Neuronal stem cell (in vitro differentiated cells): ENCODE results near the gene ZBTB32.
A peak's percentile ranks its signal among the peaks of the same experiment; 100 is the strongest.

Experiments used
- DNase-seq: peaks from one replicate; pipeline ENCODE4 v3.0.0-alpha.2; 2013; ENCODE audit warnings: low spot score
- H2AFZ ChIP-seq: one replicate; pipeline ENCODE4 v1.6.1; 2013; ENCODE audit warnings: mild to moderate bottlenecking, low read length, inconsistent platforms
- H2AK5ac ChIP-seq: 2 replicates; pipeline ENCODE4 v1.6.1; 2013; ENCODE audit warnings: low read depth, mild to moderate bottlenecking, inconsistent platforms, low read length, moderate library complexity, mixed read lengths
- H2BK120ac ChIP-seq: 2 replicates; pipeline ENCODE4 v1.6.1; 2013; ENCODE audit warnings: low read depth, mild to moderate bottlenecking, inconsistent platforms, low read length, moderate library complexity, mixed read lengths
- H2BK12ac ChIP-seq: one replicate; pipeline ENCODE4 v1.6.1; 2013; ENCODE audit warnings: low read length, inconsistent platforms
- H2BK15ac ChIP-seq: 2 replicates; pipeline ENCODE4 v1.6.1; 2013; ENCODE audit warnings: mild to moderate bottlenecking, low read length, inconsistent platforms, mixed read lengths
- H2BK5ac ChIP-seq: one replicate; pipeline ENCODE4 v1.6.1; 2013; ENCODE audit warnings: inconsistent platforms, mild to moderate bottlenecking, low read length, moderate library complexity
- H3K14ac ChIP-seq: one replicate; pipeline ENCODE4 v1.6.1; 2013; ENCODE audit warnings: low read length, inconsistent platforms
- H3K18ac ChIP-seq: 2 replicates; pipeline ENCODE4 v1.6.1; 2013; ENCODE audit warnings: low read length, inconsistent platforms
- H3K23ac ChIP-seq: 2 replicates; pipeline ENCODE4 v1.6.1; 2013; ENCODE audit warnings: low read depth, mild to moderate bottlenecking, mixed read lengths, low read length, inconsistent platforms; ENCODE audit not compliant: poor library complexity
- H3K27ac ChIP-seq: replicated peaks from 3 replicates; pipeline ENCODE4 v1.5.1; 2013; ENCODE audit warnings: low read length, inconsistent platforms
- H3K27me3 ChIP-seq, 3 experiments: 2 replicates each; pipeline ENCODE4 v1.6.1; 2013; ENCODE audit warnings: low read length in 3 of 3, mild to moderate bottlenecking in 2 of 3, inconsistent platforms in 1 of 3, low read depth in 1 of 3, mixed read lengths in 1 of 3, moderate library complexity in 1 of 3; ENCODE audit not compliant: control insufficient read depth in 3 of 3, insufficient read depth in 3 of 3
- H3K36me3 ChIP-seq, 2 donors: replicated peaks in 1 of 2; 2 replicates each; pipeline ENCODE4 v1.6.1; 2013; ENCODE audit warnings: low read length in 2 of 2; ENCODE audit not compliant: control insufficient read depth in 2 of 2, insufficient read depth in 2 of 2
- H3K4ac ChIP-seq: 2 replicates; pipeline ENCODE4 v1.6.1; 2013; ENCODE audit warnings: inconsistent platforms, mild to moderate bottlenecking, low read length, moderate library complexity
- H3K4me1 ChIP-seq, 2 donors: 1 replicate in 1 of 2; 2 replicates in 1 of 2; pipeline ENCODE4 v1.6.1; 2013; ENCODE audit warnings: low read length in 2 of 2, low read depth in 1 of 2; ENCODE audit not compliant: control insufficient read depth in 2 of 2, insufficient read depth in 1 of 2
- H3K4me2 ChIP-seq: one replicate; pipeline ENCODE4 v1.6.1; 2013; ENCODE audit warnings: mild to moderate bottlenecking, low read length, inconsistent platforms; ENCODE audit not compliant: insufficient read depth, poor library complexity, severe bottlenecking
- H3K4me3 ChIP-seq, 2 donors: 2 replicates each; pipeline ENCODE4 v1.5.1; 2013; ENCODE audit warnings: low read length in 2 of 2, mild to moderate bottlenecking in 2 of 2, inconsistent platforms in 1 of 2, moderate library complexity in 1 of 2
- H3K79me1 ChIP-seq: one replicate; pipeline ENCODE4 v1.6.1; 2013; ENCODE audit warnings: low read depth, mild to moderate bottlenecking, inconsistent platforms, low read length, moderate library complexity
- H3K9ac ChIP-seq: one replicate; pipeline ENCODE4 v1.6.1; 2013; ENCODE audit warnings: mild to moderate bottlenecking, low read depth, low read length, inconsistent platforms; ENCODE audit not compliant: poor library complexity
- H3K9me3 ChIP-seq, 2 donors: replicated peaks in 1 of 2; 2 replicates each; pipeline versions ENCODE3 to v1.6.1; 2013; ENCODE audit warnings: low read length in 2 of 2, mild to moderate bottlenecking in 2 of 2, inconsistent platforms in 1 of 2, low read depth in 1 of 2, mixed read lengths in 1 of 2, moderate library complexity in 1 of 2; ENCODE audit not compliant: control insufficient read depth in 2 of 2, insufficient read depth in 1 of 2
- H4K8ac ChIP-seq: one replicate; pipeline ENCODE4 v1.6.1; 2013; ENCODE audit warnings: low read depth, mild to moderate bottlenecking, inconsistent platforms, low read length, moderate library complexity
- H4K91ac ChIP-seq: one replicate; pipeline ENCODE4 v1.6.1; 2013; ENCODE audit warnings: low read length, low read depth, mild to moderate bottlenecking, inconsistent platforms; ENCODE audit not compliant: poor library complexity
- WGBS, 2 donors: extraction: QIAGEN DNeasy Blood & Tissue Kit; methylation state at CpG; one replicate each; pipeline ENCODE4 v1.1.7; 2013; ENCODE audit warnings: missing lambda C conversion rate in 2 of 2, mixed read lengths in 1 of 2; ENCODE audit not compliant: insufficient read length in 2 of 2, insufficient replicate concordance in 1 of 2; ENCODE audit errors: extremely low coverage in 2 of 2; 5-methylcytosine and 5-hydroxymethylcytosine counted together

ZBTB32 gene

GRCh38 chr19:35759697-35760096 is 55.3 kb downstream of the ZBTB32 start:
- H4K8ac ChIP-seq: no peak overlapping the region
- H3K9ac ChIP-seq: peak overlapping the region; percentile 16
- no peak overlapping the region for H3K4me2 ChIP-seq
- H3K9me3 ChIP-seq: no peaks in the 10 kb centered on the region
- H2AK5ac ChIP-seq: no peak overlapping the region
- no peak overlapping the region for H2BK15ac ChIP-seq
- no peak for DNase-seq
- H3K79me1 ChIP-seq: peaks cover 16% of the 10 kb centered on the region
- H3K18ac ChIP-seq: no peak overlapping the region
- no peak overlapping the region for H2BK5ac ChIP-seq
- no CpG with 5 or more reads among the region's 2 CpGs for WGBS, 2 donors
- H2BK120ac ChIP-seq: no peak overlapping the region
- no peak overlapping the region for H3K23ac ChIP-seq
- no peak overlapping the region for H2AFZ ChIP-seq
- no peak overlapping the region for H3K14ac ChIP-seq
- peaks cover 12 to 24% of the 10 kb centered on the region in 2 donors for H3K4me1 ChIP-seq
- no peak overlapping the region for H3K4ac ChIP-seq
- H3K27ac ChIP-seq: no peak overlapping the region
- no peak overlapping the region for H2BK12ac ChIP-seq
- H3K36me3 ChIP-seq: peaks cover 24 to 47% of the 10 kb centered on the region in 2 donors
- H4K91ac ChIP-seq: no peak overlapping the region
- H3K4me3 ChIP-seq: peak overlapping the region in 1 of 2 donors; percentile 93
- peaks cover 0 to 13% (median 3%) of the 10 kb centered on the region in 3 experiments for H3K27me3 ChIP-seq

DNA sequence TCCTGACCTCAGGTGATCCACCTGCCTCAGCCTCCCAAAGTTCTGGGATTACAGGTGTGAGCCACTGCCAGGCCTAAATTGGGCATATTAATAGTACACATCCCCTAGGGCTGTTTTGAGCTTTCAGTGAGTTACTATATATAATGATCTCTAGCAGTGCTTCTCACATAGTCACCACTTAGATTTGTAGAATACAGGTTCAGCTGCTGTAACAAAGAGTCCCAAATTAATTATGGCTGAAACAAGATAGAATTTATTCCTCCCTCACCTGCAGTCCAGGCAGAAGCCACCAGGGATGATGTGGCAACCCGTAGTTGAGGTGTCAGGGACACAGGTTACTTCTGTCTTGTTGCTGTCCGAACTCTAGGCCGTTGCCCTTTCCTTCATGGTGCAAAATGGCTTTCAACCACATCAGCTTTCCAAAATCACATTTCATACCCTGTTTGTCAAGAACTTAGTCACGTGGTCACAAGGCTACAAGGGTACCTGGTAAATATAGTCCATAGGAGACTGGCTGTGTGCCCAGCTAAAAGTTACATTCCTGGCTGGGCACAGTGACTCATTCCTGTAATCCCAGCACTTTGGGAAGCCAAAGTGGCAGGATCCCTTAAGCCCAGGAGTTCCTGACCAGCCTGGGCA is 56.5 kb downstream of the ZBTB32 start:
- no peak overlapping the region for H2AFZ ChIP-seq
- H3K4ac ChIP-seq: no peak overlapping the region
- peaks cover 0 to 4% (median 2%) of the 10 kb centered on the region in 3 experiments for H3K27me3 ChIP-seq
- H2BK5ac ChIP-seq: no peak overlapping the region
- no peak overlapping the region for H3K18ac ChIP-seq
- no peak overlapping the region for H3K4me2 ChIP-seq
- WGBS, 2 donors: no CpG with 5 or more reads among the region's 4 CpGs
- H4K8ac ChIP-seq: no peak overlapping the region
- H3K9ac ChIP-seq: no peak overlapping the region
- H3K14ac ChIP-seq: no peak overlapping the region
- H3K79me1 ChIP-seq: peaks cover 18% of the 10 kb centered on the region
- no peak for DNase-seq
- no peak overlapping the region for H3K27ac ChIP-seq
- H3K4me1 ChIP-seq: peaks cover 12 to 16% of the 10 kb centered on the region in 2 donors
- peaks cover 32 to 58% of the 10 kb centered on the region in 2 donors for H3K36me3 ChIP-seq
- no peak overlapping the region for H3K23ac ChIP-seq
- H3K9me3 ChIP-seq: no peaks in the 10 kb centered on the region
- H2BK120ac ChIP-seq: no peak overlapping the region
- no peak overlapping the region for H4K91ac ChIP-seq
- no peak overlapping the region for H2BK12ac ChIP-seq
- H2BK15ac ChIP-seq: no peak overlapping the region
- H3K4me3 ChIP-seq: no peak overlapping the region
- no peak overlapping the region for H2AK5ac ChIP-seq

DNA sequence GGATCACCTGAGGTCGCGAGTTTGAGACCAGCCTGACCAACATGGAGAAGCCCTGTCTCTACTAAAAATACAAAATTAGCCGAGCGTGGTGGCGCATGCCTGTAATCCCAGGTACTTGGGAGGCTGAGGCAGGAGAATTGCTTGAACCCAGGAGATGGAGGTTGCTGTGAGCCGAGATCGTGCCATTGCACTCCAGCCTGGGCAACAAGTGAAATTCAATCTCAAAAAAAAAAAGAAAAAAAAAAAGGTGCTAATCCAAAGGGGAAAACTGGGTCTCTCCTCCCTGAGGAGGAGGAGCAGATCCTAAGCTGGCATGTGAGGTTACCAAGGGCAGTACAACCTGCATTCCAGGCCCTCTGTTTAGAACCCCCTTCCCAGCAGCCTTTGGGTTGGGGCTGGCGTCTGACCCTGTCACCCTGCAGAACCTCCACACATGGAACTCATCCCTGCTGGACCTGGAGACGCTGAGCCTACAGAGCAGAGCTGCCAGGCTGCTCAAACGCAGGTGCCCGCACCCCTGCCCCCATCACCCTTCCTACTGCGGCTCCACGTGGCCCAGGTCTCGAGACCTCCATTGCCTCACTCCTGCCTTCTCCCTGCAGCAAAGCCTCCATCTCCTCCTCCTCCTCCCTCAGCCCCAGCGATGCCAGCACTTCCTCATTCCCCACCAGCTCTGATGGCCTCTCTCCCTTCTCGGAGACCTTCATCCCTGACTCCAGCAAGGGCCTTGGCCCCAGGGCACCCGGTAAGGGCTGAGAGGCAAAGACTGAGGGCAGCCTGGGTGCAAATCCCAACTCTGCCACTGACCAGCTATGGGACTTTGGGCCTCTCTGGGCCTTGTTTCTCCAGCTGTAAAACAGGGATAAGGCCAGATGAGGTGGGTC is 60.3 kb downstream of the ZBTB32 start:
- peak overlapping the region; percentile 5 for H3K4ac ChIP-seq
- H4K91ac ChIP-seq: no peak overlapping the region
- H3K4me3 ChIP-seq: no peak overlapping the region
- no CpG with 5 or more reads among the region's 17 CpGs for WGBS, 2 donors
- no peak overlapping the region for H2BK120ac ChIP-seq
- no peak overlapping the region for H3K14ac ChIP-seq
- peak overlapping the region; percentile 44 for H3K9ac ChIP-seq
- peak overlapping the region; percentile 1 for H2BK12ac ChIP-seq
- no peak overlapping the region for H3K18ac ChIP-seq
- no peaks in the 10 kb centered on the region for H3K9me3 ChIP-seq
- no peak overlapping the region for H4K8ac ChIP-seq
- H2AK5ac ChIP-seq: peak overlapping the region; percentile 28
- no peak overlapping the region for H2AFZ ChIP-seq
- H3K79me1 ChIP-seq: peaks cover 5% of the 10 kb centered on the region
- H3K27me3 ChIP-seq: no peaks in the 10 kb centered on the region
- no peak for DNase-seq
- no peak overlapping the region for H3K4me2 ChIP-seq
- H2BK15ac ChIP-seq: no peak overlapping the region
- no peak overlapping the region for H3K23ac ChIP-seq
- no peak overlapping the region for H3K27ac ChIP-seq
- peaks cover 0 to 5% of the 10 kb centered on the region in 2 donors for H3K4me1 ChIP-seq
- H3K36me3 ChIP-seq: peaks cover 35 to 78% of the 10 kb centered on the region in 2 donors
- no peak overlapping the region for H2BK5ac ChIP-seq
